DLD1 (cell line): Measurements from ENCODE around the gene SESTD1.

Experiments
- in situ Hi-C: cut with HindIII; loops from 2 replicates; pipeline ENCODE4 v1.10.0; 2017; ENCODE audit warnings: low sequenced_read_pairs

Gene SESTD1

DNA sequence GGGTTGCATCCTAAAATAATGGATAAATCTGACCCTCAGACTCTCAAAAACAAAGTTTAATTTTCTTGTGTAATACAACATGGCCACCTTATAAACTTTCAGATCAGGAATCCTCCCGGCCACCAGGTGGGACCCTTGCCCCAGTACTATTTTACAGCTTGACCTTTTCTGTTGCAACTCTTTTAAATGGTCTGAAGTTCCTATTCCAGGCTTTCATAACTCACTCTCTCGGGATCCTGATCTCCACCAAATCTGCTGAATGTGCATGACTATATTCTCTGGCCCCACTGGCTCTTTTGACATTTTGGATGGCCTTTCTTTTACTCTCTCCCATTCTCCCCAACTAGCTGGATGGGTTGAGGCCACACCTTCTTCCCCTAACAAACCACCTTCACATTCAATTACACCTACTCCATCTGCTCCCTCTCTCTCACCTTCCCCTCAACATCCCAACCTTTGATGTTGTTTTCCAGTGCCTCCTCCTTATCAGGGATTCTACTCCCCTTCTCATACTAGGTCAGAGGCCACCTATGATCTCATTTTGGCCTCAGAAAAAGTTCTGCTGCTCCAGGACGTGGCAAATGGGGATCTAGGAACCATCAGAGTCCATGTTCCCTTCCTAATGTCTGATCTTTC lies 70.8 kb downstream of the SESTD1 start:
- in situ Hi-C loops: no loop called here

DNA sequence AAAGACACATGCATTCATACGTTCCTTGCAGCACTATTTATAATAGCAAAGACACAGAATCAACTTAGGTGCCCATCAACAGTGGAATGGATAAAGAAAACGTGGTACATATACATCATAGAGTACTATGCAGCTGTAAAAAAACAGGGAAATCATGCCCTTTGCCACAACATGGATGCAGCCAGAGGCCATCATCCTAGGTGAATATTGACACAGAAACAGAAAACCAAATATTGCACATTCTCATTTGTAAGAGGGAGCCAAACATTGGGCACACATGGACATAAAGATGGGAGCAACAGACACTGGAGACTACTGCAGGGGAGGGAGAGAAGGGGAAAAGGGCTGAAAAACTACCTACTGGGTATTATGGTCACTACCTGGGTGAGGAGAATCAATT lies 73.5 kb downstream of the SESTD1 start:
- in situ Hi-C loops: no loop called here

DNA sequence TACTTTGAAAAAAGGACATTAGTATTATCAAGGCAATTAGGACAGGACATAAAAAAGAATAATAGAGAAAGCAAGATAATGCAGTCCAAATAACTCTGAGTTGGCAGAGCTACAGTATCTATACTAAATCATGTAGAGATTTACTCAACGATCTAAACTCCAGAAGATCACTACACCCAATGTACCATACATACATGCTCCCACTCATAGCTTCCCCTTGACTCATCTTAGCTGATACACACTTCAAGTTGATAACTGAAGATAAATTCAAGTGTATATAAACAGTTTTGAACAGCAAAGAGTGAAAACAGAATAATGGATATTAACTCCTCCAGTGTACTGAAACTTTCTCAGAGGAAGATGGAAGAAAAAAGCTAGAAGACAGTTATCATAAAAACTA lies 78.5 kb downstream of the SESTD1 start:
- in situ Hi-C loops: no loop called here

DNA sequence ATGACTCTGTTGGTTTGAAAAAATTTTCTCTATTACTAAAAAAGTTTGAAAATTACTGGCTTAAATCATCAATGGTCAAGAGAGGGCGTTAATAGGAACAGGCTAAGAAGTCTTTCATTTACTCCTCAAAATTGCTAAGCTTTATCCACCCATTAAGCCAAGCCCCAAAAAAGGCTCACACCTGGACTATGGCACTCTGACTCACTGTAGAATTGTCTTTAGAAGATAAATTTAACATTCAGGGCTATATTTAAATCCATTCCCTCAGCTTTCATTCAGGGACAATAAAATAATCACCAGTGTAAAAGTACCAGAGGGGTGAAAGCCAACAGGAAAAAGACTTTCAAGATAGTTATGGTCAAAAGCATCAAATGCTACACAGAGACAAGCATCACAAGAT lies 80.0 kb downstream of the SESTD1 start:
- in situ Hi-C loops: no loop called here

DNA sequence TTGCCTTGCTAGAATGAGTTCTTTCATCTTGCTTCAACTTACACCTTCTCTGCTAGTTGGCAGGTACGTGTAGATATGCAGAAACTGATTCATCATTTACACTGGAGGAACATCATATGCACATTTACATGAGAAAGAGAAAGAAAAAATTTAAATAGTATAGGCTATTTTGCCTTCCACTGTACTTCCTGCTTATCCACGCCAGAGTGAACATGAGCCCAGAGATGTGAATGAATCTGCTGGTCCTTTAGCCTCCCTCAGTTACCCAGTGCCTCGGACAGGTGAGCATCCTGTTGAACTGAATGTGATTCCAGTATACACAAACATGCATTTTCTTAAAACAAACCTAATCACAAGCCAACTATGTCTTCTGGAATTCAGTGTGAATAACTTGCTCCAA lies 83.6 kb downstream of the SESTD1 start:
- in situ Hi-C loops: no loop called here

DNA sequence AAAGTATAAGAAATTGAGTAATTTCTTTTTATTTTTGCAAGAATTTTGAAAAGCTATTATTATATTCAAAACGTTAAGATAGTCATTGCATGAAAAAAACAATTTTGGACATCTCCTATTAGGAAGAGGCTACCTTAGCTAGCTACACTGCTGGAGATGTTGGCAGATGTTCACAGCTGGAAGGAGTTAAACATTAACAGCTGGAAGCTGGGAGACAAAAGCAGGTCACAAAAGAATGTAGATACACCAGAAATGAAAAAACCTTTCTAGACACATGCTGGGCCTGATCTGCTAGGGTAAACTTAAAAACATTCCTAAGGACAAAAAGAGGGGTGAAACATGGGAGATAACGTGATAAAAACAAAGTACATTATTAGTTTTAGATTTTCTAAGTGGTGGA lies 84.4 kb downstream of the SESTD1 start:
- in situ Hi-C loops: no loop called here

DNA sequence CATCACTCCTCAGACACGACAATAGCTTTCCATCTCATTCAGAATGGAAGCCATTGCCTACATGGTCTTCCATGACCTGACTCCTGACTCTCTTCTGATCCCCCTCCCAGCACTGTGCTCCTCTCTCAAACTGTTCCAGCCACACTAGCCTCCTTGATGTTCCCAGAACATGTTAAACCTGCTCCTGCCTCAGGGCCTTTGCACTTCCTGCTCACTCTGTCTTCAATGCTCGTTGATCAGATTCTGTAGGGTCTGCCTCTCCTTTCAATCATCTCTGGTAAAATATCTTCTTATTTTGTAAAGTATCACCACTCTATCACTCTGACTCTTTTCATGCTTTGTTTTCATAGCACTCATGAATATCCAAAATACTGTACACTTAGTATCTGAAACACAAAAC lies 84.9 kb downstream of the SESTD1 start:
- in situ Hi-C loops: no loop called here

DNA sequence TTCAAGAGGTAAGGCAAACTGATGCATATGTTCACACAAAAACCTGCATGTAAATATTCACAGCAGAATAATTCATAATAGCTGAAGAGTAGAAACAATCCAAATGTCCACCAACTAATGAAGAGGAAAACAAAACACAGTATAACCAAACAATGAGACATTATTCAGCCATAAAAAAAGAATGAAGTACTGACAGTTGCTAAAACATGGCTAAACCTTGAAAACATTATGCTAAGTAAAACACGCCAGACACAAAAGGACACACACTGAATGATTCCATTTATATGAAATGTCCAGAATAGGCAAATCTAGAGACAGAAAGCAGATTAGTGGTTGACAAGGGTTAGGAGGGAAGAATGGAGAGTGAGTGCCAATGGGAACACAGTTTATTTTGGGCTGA lies 86.9 kb downstream of the SESTD1 start:
- in situ Hi-C loops: no loop called here

DNA sequence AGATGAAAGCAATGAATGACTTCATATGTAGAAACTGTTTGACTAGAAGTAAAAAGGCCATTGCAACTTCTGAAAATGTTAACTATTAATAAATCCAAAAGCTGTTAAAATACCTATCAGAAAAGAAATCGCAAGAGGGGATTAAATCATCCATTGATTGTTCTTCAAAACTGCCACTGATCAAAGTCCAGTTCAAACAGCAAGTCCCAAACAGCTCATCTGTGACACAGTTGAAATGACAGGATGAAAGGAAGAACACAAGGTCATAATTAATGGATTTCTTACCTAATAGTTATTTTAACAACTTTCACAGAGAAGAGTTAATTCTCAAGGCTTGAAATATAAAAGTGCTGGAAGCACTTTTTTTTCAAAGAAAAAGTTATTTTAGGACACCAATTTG lies 90.4 kb downstream of the SESTD1 start:
- in situ Hi-C loops: no loop called here

DNA sequence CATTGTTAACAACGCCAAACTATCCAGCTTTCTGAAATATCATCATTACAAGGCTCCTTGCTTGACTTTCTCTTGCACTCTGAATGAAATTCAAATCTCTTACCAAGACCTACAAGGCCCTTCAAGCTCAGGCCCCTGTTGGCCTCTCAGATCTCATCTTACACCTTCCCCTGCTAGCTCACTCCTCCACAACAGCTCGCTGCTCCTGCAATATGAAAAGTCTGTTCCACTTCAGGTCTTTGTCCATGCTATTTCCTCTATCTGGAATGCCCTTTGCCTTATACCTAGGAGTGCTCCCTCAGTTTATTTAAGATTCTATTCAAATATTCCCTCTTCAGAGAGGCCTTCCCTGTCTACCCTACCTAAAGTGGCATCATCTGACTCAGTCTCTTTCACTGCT lies 91.7 kb downstream of the SESTD1 start:
- in situ Hi-C loops: no loop called here

DNA sequence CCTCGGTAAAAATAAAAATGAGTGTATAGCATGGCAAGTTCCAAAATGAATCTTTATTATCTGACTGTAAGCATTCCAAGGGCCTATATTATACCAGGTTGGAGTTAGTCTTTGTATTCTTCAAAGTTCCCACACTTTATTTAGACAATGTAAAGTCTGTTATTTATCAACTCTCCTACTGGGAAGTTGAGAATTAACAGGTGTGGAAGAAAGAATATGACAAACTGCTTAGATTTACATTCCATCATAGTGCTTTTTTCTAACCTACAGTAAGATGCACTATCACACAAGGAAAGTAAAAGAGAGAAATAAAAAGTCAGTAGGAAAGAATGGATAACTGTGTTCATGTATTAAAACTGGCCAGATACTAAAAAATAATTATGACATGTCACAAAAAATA lies 93.3 kb downstream of the SESTD1 start:
- in situ Hi-C loops: no loop called here

DNA sequence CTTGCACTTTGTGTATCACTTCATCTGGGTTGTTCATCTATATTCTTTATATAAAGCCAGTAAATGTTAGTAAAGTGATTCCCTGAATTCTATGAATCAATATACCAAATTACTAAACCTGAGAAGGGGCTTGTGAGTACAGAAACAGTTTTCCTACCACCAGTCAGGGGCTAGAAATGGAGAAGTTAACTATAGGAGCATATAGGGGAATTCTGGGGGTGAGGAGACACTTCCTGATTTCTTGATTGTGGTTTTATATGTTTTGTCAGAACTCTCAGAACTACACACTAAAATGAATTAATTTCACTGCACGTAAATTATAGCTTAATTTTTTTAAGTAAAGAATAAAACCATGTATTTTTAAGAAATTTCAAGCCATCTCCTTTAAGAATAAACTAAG lies 93.7 kb downstream of the SESTD1 start:
- in situ Hi-C loops: no loop called here

DNA sequence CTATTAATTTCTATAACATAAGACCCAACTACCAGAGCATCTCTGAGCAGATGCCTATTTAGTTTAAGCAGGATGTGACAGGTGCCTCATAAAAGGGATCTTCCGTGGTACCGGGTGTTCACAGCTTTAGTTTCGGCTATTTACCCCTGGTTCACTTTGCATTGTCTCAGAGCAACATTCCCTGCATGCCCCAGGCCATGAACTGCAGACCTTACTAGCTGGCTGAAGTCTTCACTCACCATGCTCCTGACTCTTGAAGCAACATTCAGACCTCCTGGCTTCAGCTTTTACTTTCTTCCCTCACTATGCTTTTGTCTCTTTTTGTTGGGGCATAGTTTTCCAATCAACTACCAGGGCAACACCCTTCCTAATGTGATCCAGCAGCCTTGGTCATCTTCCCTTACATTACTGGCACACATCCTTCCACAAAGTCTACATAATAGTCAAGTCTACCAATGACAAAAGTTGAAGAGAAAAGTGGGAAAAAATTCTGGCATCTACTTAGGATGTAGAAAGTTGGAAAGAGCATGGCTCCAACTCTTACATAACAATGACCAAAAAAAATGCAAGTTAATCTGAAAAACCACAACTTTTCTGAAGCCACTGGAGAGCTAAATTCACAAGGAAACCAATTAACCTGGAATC lies 99.2 kb downstream of the SESTD1 start:
- in situ Hi-C loops: no loop called here

DNA sequence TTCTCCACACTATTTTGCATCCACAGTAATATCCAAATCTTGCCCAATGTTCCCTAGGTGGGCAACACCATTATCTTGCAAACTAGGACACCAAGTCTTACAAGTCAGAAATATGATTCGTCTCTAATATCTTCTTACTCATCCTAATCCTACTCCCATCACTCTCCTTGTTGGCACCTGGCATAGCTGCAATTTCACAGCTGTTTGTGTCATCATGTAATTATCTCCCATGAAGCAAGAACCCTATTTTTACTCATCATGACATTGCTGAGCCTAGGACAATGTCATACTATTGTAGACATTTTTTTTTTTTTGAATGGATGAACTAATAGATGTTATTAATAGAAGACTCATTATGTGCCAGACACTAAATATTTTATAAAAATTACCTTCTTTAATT lies 123.4 kb downstream of the SESTD1 start:
- in situ Hi-C loops: no loop called here

DNA sequence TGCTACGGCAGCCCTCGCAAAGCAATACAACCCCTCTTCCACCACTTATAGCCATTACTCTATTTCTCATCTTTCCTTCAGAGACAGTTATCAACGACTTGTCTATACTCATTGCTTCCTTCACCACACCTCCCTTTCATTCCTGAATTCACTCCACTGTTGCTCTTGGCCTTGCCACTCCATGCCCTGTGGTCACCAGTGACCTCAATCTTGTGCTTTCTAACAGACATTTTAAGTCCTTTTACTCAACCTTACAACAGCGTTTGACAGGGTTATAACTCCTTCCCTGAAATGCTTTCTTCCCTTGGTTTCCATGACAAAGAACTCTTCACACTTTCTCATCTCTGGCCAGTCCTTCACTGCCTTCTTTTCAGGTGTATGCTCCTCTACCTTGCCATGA lies 124.1 kb downstream of the SESTD1 start:
- in situ Hi-C loops: no loop called here

DNA sequence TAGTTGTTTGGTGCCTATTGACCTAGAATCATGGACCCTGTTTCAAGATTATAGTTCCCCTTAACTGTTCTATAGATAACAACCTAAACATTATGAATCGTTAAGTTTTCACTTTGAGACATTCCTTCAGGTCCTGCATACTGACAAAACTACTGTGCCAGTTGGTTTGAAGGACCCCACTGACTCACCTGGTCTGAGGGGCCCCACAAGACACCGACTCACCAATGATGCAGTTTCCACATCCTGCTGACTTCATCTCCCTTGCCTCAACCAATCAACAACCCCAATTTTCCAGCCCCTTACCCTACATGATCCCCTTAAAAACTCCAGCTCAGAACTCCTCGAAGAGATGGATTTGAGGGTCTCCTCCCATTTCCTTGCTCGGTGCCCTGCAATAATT lies 125.1 kb downstream of the SESTD1 start:
- in situ Hi-C loops: no loop called here

DNA sequence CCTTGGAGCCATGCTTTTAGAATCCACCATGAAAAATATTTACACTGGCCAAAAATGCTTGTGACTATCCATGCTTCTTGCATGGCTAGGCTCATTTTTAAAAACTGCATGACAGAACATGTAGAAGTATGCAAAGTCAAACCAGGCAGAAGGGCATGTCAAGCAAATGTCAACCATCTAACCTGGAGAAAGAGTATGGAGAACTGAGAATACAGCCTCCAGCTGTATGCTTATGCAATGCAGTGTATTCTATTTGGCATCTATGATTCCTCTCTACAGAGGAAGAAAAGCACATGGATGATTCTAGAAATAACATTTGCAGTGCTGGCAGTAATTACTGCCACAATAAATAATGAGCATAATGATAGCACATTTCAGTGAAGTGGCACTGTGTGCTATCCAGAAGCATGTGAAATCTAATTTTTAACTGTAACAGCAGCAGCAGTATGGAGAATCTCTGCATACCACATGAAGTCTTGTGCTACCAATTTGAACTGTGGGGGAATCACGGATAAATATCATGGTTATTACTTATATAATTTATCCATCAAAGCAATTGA lies 127.4 kb downstream of the SESTD1 start:
- in situ Hi-C loops: no loop called here

DNA sequence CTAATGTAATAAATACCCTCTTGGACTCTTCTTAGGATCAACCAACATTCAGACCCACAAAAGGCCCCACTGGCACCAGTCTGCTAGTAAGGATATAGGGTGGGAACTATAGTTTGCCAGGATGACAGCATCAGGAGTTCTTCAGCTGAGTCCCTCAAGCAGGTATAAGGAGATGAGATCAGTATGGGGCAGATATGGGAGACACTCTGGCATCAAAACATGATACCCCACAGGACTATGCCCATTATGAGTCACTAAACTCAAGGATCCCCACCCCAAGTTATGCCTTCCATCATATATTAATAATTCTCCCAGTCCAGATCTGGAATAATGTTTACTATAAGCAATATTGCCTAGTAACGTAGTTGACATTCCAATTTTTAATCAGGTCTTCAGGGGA lies 131.6 kb downstream of the SESTD1 start:
- in situ Hi-C loops: no loop called here

DNA sequence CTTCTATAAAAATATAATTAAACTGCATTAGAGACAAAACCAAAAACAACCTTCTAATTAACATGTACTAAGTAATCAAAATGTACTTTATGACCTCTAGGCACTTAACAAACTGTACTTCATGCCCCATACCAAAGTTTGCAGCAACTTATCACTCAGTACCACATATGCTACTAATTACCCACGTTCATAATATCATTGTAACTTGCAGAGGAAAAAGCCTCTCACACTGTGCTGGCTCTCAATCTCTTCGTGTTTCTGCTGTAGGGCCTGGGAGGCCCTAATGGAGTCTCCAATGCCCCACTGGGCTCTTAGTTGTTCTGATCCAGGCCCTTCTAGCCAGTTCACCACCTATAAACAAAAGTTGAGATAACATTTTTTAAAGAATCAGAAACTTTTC lies 132.6 kb downstream of the SESTD1 start:
- in situ Hi-C loops: no loop called here

DNA sequence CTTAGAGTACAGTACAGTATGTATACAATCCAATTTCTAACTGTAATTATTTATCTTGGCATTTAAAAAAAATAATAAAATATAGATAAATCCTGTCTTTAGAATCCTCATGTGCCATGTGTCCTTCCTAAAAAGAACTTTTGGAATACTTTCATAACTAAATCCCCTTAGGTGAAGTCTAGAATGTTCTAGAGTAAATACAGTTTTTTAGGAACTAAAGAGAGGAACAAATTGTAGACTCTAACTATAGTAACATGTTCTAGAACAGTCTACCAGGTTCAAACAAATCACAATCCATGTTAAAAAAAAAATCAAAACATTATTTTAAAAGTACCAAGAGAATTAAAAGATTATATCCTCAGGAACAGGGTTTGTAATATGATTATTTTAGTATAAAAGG lies 134.1 kb downstream of the SESTD1 start:
- in situ Hi-C loops: no loop called here

DNA sequence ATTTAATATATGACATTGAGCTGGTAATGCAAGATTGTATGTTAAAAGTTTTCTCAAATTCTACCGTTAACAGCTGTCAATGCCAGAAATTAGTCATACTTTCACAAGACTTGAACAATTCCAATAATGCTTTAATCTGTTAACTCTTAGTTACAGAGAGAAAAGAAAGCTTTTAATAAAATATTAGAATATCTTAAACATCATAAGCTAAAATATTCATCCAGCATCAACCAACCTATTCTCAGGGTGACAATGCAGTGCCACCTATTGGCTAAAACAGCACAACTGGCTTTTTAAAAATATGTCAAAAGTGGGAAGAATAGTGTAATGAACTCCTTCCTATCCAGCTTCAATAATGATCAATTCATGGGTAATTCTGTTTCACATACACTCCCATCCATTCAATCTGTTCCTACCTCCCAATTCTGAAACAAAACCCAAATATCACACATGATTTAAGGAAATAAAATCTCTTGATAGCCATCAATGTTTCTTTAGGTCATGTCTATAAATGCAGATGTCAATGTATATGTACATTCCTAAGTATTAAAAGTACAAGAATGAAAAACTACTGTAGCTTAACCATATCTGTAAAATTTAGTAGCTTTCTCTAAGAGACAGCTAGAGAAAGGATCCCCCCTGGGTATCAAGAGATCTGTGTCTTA lies 134.9 kb downstream of the SESTD1 start:
- in situ Hi-C loops: no loop called here

DNA sequence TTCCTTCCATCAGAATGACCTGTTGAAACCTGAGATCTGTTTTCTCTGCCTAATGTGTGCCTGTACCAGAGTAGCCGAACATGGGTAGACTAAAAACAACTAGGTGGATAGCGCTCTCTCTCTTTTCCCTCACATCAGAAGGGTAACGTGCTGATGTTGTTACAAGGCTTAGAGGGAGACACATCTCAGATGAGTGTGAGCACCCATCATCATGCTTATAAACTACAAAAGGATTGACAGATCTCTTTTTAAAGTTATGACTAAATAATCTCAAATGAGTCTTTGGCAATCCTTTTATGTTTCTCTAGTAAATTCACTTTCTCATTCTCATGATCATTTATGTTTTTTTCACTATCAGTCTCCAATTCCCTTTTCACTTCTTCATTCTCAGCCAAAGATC lies 139.2 kb downstream of the SESTD1 start:
- in situ Hi-C loops: no loop called here
